ENCODE results near the gene LIX1.

LIX1 gene

GRCh38 chr5:97131139-97131710 lies 11.2 kb downstream of the LIX1 start:
- FAIRE-seq (no peak), DNase-seq (ENCODE audit: insufficient read length, low spot score) (no peak)
- TF ChIP-seq TAF1 (IDR thresholded peaks at IDR 0.05; ENCODE audit: low read depth, low read length), result no peak
- no peak for TF ChIP-seq PAX5 (IDR thresholded peaks at IDR 0.05; ENCODE audit: insufficient read depth, low read length, severe bottlenecking)
- TF ChIP-seq SPI1 (IDR thresholded peaks at IDR 0.05; ENCODE audit: low read depth, low read length), result no peak
- no peak for TF ChIP-seq POLR2A (IDR thresholded peaks at IDR 0.05; ENCODE audit: low read depth, low read length)
- no peak for TF ChIP-seq POLR2AphosphoS5 (IDR thresholded peaks at IDR 0.05; ENCODE audit: low read depth, low read length)
- TF ChIP-seq POU2F2 (IDR thresholded peaks at IDR 0.05; ENCODE audit: low read depth, low read length), result no peak

GRCh38 chr5:97127727-97128126 lies 14.7 kb downstream of the LIX1 start:
- FAIRE-seq, result no peak
- DNase-seq (ENCODE audit: insufficient read length, low spot score), result no peak
- TF ChIP-seq POLR2AphosphoS5 (IDR thresholded peaks at IDR 0.05; ENCODE audit: low read depth, low read length) (no peak), SPI1 (IDR thresholded peaks at IDR 0.05; ENCODE audit: low read depth, low read length) (no peak), POLR2A (IDR thresholded peaks at IDR 0.05; ENCODE audit: low read depth, low read length) (no peak), TAF1 (IDR thresholded peaks at IDR 0.05; ENCODE audit: low read depth, low read length) (no peak), PAX5 (IDR thresholded peaks at IDR 0.05; ENCODE audit: insufficient read depth, low read length, severe bottlenecking) (no peak), POU2F2 (IDR thresholded peaks at IDR 0.05; ENCODE audit: low read depth, low read length) (no peak)

- FAIRE-seq, result no peak
- DNase-seq (ENCODE audit: insufficient read length, low spot score), result no peak
- TF ChIP-seq SPI1 (IDR thresholded peaks at IDR 0.05; ENCODE audit: low read depth, low read length) (no peak), POLR2AphosphoS5 (IDR thresholded peaks at IDR 0.05; ENCODE audit: low read depth, low read length) (no peak), PAX5 (IDR thresholded peaks at IDR 0.05; ENCODE audit: insufficient read depth, low read length, severe bottlenecking) (no peak), POU2F2 (IDR thresholded peaks at IDR 0.05; ENCODE audit: low read depth, low read length) (no peak), TAF1 (IDR thresholded peaks at IDR 0.05; ENCODE audit: low read depth, low read length) (no peak), POLR2A (IDR thresholded peaks at IDR 0.05; ENCODE audit: low read depth, low read length) (no peak)
These were observed 17.2 kb downstream of the LIX1 start for GRCh38 chr5:97125125-97125683.

- DNase-seq (ENCODE audit: insufficient read length, low spot score) (no peak), FAIRE-seq (no peak)
- no peak for TF ChIP-seq TAF1 (IDR thresholded peaks at IDR 0.05; ENCODE audit: low read depth, low read length)
- no peak for TF ChIP-seq SPI1 (IDR thresholded peaks at IDR 0.05; ENCODE audit: low read depth, low read length)
- no peak for TF ChIP-seq POLR2A (IDR thresholded peaks at IDR 0.05; ENCODE audit: low read depth, low read length)
- no peak for TF ChIP-seq POLR2AphosphoS5 (IDR thresholded peaks at IDR 0.05; ENCODE audit: low read depth, low read length)
- no peak for TF ChIP-seq PAX5 (IDR thresholded peaks at IDR 0.05; ENCODE audit: insufficient read depth, low read length, severe bottlenecking)
- TF ChIP-seq POU2F2 (IDR thresholded peaks at IDR 0.05; ENCODE audit: low read depth, low read length), result no peak
These were observed 18.1 kb downstream of the LIX1 start for GRCh38 chr5:97124335-97124734.

GRCh38 chr5:97121848-97122247 lies 20.6 kb downstream of the LIX1 start:
- DNase-seq (ENCODE audit: insufficient read length, low spot score), result no peak
- TF ChIP-seq POLR2A (IDR thresholded peaks at IDR 0.05; ENCODE audit: low read depth, low read length), result no peak
- TF ChIP-seq PAX5 (IDR thresholded peaks at IDR 0.05; ENCODE audit: insufficient read depth, low read length, severe bottlenecking), result no peak
- TF ChIP-seq POLR2AphosphoS5 (IDR thresholded peaks at IDR 0.05; ENCODE audit: low read depth, low read length), result no peak
- no peak for TF ChIP-seq TAF1 (IDR thresholded peaks at IDR 0.05; ENCODE audit: low read depth, low read length)
- TF ChIP-seq POU2F2 (IDR thresholded peaks at IDR 0.05; ENCODE audit: low read depth, low read length), result no peak
- no peak for TF ChIP-seq SPI1 (IDR thresholded peaks at IDR 0.05; ENCODE audit: low read depth, low read length)
- no peak for FAIRE-seq

GRCh38 chr5:97120195-97120594 lies 22.2 kb downstream of the LIX1 start:
- no peak for DNase-seq (ENCODE audit: insufficient read length, low spot score)
- no peak for TF ChIP-seq POLR2AphosphoS5 (IDR thresholded peaks at IDR 0.05; ENCODE audit: low read depth, low read length)
- no peak for TF ChIP-seq PAX5 (IDR thresholded peaks at IDR 0.05; ENCODE audit: insufficient read depth, low read length, severe bottlenecking)
- TF ChIP-seq SPI1 (IDR thresholded peaks at IDR 0.05; ENCODE audit: low read depth, low read length), result no peak
- no peak for TF ChIP-seq POLR2A (IDR thresholded peaks at IDR 0.05; ENCODE audit: low read depth, low read length)
- TF ChIP-seq POU2F2 (IDR thresholded peaks at IDR 0.05; ENCODE audit: low read depth, low read length), result no peak
- no peak for TF ChIP-seq TAF1 (IDR thresholded peaks at IDR 0.05; ENCODE audit: low read depth, low read length)
- FAIRE-seq, result no peak

- no peak for TF ChIP-seq POLR2AphosphoS5 (IDR thresholded peaks at IDR 0.05; ENCODE audit: low read depth, low read length)
- no peak for DNase-seq (ENCODE audit: insufficient read length, low spot score)
- peak; percentile 87 for FAIRE-seq
These were observed 23.4 kb downstream of the LIX1 start for GRCh38 chr5:97119007-97119390.

GRCh38 chr5:97118261-97119006 lies 24.0 kb downstream of the LIX1 start:
- DNase-seq (ENCODE audit: insufficient read length, low spot score) (no peak), FAIRE-seq (no peak)

GRCh38 chr5:97115932-97116331 lies 26.5 kb downstream of the LIX1 start:
- no peak for FAIRE-seq
- DNase-seq (ENCODE audit: insufficient read length, low spot score), result no peak
- no peak for TF ChIP-seq SPI1 (IDR thresholded peaks at IDR 0.05; ENCODE audit: low read depth, low read length)
- no peak for TF ChIP-seq POLR2A (IDR thresholded peaks at IDR 0.05; ENCODE audit: low read depth, low read length)
- TF ChIP-seq TAF1 (IDR thresholded peaks at IDR 0.05; ENCODE audit: low read depth, low read length), result no peak
- no peak for TF ChIP-seq POLR2AphosphoS5 (IDR thresholded peaks at IDR 0.05; ENCODE audit: low read depth, low read length)
- no peak for TF ChIP-seq PAX5 (IDR thresholded peaks at IDR 0.05; ENCODE audit: insufficient read depth, low read length, severe bottlenecking)
- TF ChIP-seq POU2F2 (IDR thresholded peaks at IDR 0.05; ENCODE audit: low read depth, low read length), result no peak

More at GRCh38 chr5:97118261-97119006, 24.0 kb downstream of the LIX1 start:
- no peak for TF ChIP-seq POLR2A (IDR thresholded peaks at IDR 0.05; ENCODE audit: low read depth, low read length)
- no peak for TF ChIP-seq POU2F2 (IDR thresholded peaks at IDR 0.05; ENCODE audit: low read depth, low read length)
- TF ChIP-seq PAX5 (IDR thresholded peaks at IDR 0.05; ENCODE audit: insufficient read depth, low read length, severe bottlenecking), result no peak
- TF ChIP-seq SPI1 (IDR thresholded peaks at IDR 0.05; ENCODE audit: low read depth, low read length), result peak; percentile 57; the same call in 1 of the 2 replicates
- no peak for TF ChIP-seq POLR2AphosphoS5 (IDR thresholded peaks at IDR 0.05; ENCODE audit: low read depth, low read length)
- TF ChIP-seq TAF1 (IDR thresholded peaks at IDR 0.05; ENCODE audit: low read depth, low read length), result no peak

Data from GM12891 (cell line).